Body of pancreas (tissue), 4 donors: ENCODE measurements around the gene GSDMA.

Experiments used
- CTCF ChIP-seq, 7 experiments: fragments of 450-650 bp in 4 of 7; fragments of 200-600 bp in 3 of 7; sonication (generic) in 3 of 7; IDR thresholded peaks; one replicate each; pipeline ENCODE4 v1.5.1; 2016 to 2019; ENCODE audit warnings: antibody characterized with exemption in 7 of 7
- POLR2A ChIP-seq, 3 donors: fragments of 450-650 bp; IDR thresholded peaks; one replicate each; pipeline ENCODE4 v1.6.1; 2016; ENCODE audit warnings: antibody characterized with exemption in 3 of 3, mild to moderate bottlenecking in 2 of 3

DNA sequence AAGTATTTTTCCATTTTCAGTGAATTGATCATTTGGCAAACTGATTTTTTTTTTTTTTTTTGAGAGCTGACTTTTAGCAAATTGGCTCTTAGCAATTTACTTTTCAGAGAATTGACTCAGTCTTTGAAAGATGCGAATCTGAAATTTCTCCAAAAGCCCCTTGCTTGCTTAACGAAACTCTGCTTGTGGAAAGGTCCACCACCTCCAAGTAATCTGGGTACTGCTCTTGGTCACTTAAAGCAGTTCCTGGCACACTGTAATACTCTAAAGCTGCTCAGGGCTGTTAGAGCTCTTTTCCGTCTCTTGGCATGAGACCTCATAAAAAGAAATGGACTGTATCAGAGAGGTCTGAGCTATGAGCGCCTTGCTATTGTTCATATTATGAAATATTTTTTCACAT lies 47.2 kb upstream of the GSDMA start:
- TF ChIP-seq CTCF (IDR thresholded peaks at IDR 0.05) = no peak
- TF ChIP-seq POLR2A (IDR thresholded peaks at IDR 0.05) = no peak
